HEK293 (cell line): Measurements from ENCODE around the gene ZNF618.

ENCODE experiments used
- ZNF112 ChIP-seq: fragments of 450-650 bp; formaldehyde crosslinking; IDR thresholded peaks from 2 replicates; pipeline ENCODE4 v1.5.0; 2017; ENCODE audit warnings: missing biosample characterization, missing genetic modification characterization
- ZNF274 ChIP-seq, 2 experiments: fragments of 200-500 bp in 1 of 2; fragments of 450-650 bp in 1 of 2; sonication (Bioruptor generic) in 1 of 2; formaldehyde crosslinking in 1 of 2; IDR thresholded peaks; 2 replicates each; pipeline versions ENCODE4 v1.5.1 to v1.6.1; 2014 to 2016; ENCODE audit warnings: borderline replicate concordance in 1 of 2, inconsistent platforms in 1 of 2, low read length in 1 of 2, missing biosample characterization in 1 of 2, missing genetic modification characterization in 1 of 2
- ZNF544 ChIP-seq: fragments of 450-650 bp; formaldehyde crosslinking; IDR thresholded peaks from 2 replicates; pipeline ENCODE4 v1.5.0; 2017; ENCODE audit warnings: missing biosample characterization, missing genetic modification characterization
- ZNF843 ChIP-seq: fragments of 450-650 bp; formaldehyde crosslinking; IDR thresholded peaks from 2 replicates; pipeline ENCODE4 v1.5.1; 2016; ENCODE audit warnings: missing biosample characterization, missing genetic modification characterization
- TF ChIP-seq, protein P1 (sequence below): fragments of 450-650 bp; formaldehyde crosslinking; IDR thresholded peaks from 2 replicates; pipeline ENCODE4 v1.5.1; 2016; ENCODE audit warnings: missing biosample characterization, missing genetic modification characterization
- TF ChIP-seq, protein P2 (sequence below): fragments of 450-650 bp; formaldehyde crosslinking; IDR thresholded peaks from 2 replicates; pipeline ENCODE4 v1.5.1; 2016; ENCODE audit warnings: missing biosample characterization, missing genetic modification characterization

DNA sequence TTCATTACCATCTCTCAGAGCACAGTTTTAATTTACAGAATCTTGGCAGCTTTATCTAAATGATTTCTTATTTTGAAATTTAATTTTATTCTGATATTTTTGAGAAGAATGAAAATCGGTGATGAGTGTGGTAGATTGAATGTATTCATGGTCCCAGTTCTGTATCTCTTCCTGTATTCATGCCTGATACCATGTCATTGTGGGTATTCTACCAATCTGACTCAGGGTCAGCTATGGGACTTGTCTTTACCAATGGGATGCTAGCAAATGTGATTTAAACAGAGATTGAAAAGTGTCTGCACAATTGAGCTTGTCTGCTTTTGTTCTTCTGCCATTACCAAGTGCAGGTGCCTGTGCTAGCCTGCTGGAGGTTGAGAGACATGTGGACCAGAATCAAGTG is 17.8 kb upstream of the ZNF618 start:
- TF ChIP-seq, protein P1, sequence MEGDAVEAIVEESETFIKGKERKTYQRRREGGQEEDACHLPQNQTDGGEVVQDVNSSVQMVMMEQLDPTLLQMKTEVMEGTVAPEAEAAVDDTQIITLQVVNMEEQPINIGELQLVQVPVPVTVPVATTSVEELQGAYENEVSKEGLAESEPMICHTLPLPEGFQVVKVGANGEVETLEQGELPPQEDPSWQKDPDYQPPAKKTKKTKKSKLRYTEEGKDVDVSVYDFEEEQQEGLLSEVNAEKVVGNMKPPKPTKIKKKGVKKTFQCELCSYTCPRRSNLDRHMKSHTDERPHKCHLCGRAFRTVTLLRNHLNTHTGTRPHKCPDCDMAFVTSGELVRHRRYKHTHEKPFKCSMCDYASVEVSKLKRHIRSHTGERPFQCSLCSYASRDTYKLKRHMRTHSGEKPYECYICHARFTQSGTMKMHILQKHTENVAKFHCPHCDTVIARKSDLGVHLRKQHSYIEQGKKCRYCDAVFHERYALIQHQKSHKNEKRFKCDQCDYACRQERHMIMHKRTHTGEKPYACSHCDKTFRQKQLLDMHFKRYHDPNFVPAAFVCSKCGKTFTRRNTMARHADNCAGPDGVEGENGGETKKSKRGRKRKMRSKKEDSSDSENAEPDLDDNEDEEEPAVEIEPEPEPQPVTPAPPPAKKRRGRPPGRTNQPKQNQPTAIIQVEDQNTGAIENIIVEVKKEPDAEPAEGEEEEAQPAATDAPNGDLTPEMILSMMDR (tag by site-specific recombination), result no peak
- TF ChIP-seq ZNF112 (tag by site-specific recombination) (no peak), ZNF843 (no peak), ZNF274 (IDR thresholded peaks at IDR 0.05; ENCODE audit: low read length) (no peak), ZNF274 (tag by site-specific recombination; IDR thresholded peaks at IDR 0.05; ENCODE audit: borderline replicate concordance) (no peak), ZNF544 (no peak)
- TF ChIP-seq, protein P2, sequence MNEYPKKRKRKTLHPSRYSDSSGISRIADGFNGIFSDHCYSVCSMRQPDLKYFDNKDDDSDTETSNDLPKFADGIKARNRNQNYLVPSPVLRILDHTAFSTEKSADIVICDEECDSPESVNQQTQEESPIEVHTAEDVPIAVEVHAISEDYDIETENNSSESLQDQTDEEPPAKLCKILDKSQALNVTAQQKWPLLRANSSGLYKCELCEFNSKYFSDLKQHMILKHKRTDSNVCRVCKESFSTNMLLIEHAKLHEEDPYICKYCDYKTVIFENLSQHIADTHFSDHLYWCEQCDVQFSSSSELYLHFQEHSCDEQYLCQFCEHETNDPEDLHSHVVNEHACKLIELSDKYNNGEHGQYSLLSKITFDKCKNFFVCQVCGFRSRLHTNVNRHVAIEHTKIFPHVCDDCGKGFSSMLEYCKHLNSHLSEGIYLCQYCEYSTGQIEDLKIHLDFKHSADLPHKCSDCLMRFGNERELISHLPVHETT (tag by site-specific recombination), result no peak
